ENCODE measurements around the gene TAF1D.

DNA sequence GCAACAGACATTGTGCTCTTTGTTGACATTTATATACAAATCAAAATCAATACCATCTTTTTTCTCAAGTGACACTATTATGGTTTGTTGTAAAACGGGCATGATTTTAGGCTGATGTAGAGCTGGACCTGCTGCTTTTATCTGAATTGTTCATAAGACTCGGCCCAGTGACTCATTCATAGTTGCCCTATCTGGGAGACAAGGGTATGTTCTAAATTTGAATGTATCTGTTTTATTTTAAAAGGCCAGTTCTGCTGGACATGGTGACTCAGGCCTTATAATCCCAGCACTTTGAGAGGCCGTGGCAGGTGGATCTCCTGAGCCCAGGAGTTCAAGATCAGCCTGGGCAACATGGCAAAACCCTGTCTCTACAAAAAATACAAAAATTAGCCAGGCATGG, 40.5 kb downstream of the TAF1D start:
- TF ChIP-seq POLR2A (IDR thresholded peaks at IDR 0.05) = no peak
- TF ChIP-seq, protein P1, sequence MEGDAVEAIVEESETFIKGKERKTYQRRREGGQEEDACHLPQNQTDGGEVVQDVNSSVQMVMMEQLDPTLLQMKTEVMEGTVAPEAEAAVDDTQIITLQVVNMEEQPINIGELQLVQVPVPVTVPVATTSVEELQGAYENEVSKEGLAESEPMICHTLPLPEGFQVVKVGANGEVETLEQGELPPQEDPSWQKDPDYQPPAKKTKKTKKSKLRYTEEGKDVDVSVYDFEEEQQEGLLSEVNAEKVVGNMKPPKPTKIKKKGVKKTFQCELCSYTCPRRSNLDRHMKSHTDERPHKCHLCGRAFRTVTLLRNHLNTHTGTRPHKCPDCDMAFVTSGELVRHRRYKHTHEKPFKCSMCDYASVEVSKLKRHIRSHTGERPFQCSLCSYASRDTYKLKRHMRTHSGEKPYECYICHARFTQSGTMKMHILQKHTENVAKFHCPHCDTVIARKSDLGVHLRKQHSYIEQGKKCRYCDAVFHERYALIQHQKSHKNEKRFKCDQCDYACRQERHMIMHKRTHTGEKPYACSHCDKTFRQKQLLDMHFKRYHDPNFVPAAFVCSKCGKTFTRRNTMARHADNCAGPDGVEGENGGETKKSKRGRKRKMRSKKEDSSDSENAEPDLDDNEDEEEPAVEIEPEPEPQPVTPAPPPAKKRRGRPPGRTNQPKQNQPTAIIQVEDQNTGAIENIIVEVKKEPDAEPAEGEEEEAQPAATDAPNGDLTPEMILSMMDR (IDR thresholded peaks at IDR 0.05) = no peak
